ENCODE data around the gene CCDC24. TPM values are rescaled to one million over a fixed set of nuclear protein-coding genes. Genes with fewer than 3 reads are reported as not detected.
A peak's percentile ranks its signal among the peaks of the same experiment; 100 is the strongest.

CCDC24 gene
- total RNA-seq, 4 donors from 2014 or later, result 3.1 to 10.6 (median 7.0) TPM; not detected in 1

- intact Hi-C loops (cut with DNase I; ENCODE audit: low total_unique reads), result no loop called here
- TF ChIP-seq CTCF (IDR thresholded peaks at IDR 0.05) (peak in 3 of 4 experiments; percentile 1 to 36 (median 9)), POLR2A (IDR thresholded peaks at IDR 0.05) (no peak)
- no peaks in the 10 kb centered on the region for H3K27me3 ChIP-seq
- no peaks in the 10 kb centered on the region for H3K9me3 ChIP-seq
- peaks cover 0 to 17% of the 10 kb centered on the region in 2 donors for H3K4me1 ChIP-seq
- H3K36me3 ChIP-seq, result no peaks in the 10 kb centered on the region
- peak overlapping the region; percentile 64 to 84 for H3K4me3 ChIP-seq
- H3K27ac ChIP-seq, result peak overlapping the region; percentile 90 to 94
- peak; percentile 45 to 57 for DNase-seq
Measured at GRCh38 chr1:44030605-44031251, 39.3 kb downstream of the CCDC24 start.

- no peaks in the 10 kb centered on the region for H3K36me3 ChIP-seq
- peak within 1 kb of the TSS; percentile 64 to 84 for H3K4me3 ChIP-seq
- H3K9me3 ChIP-seq, result no peaks in the 10 kb centered on the region
- DNase-seq, result peak; percentile 83 to 87
- H3K27me3 ChIP-seq, result no peaks in the 10 kb centered on the region
- peak within 1 kb of the TSS; percentile 90 to 94 for H3K27ac ChIP-seq
- peaks cover 0 to 17% of the 10 kb centered on the region in 2 donors for H3K4me1 ChIP-seq
- TF ChIP-seq POLR2A (IDR thresholded peaks at IDR 0.05) (peak; percentile 14 to 34), CTCF (IDR thresholded peaks at IDR 0.05) (no peak)
- intact Hi-C loops (cut with DNase I; ENCODE audit: low total_unique reads), result no loop called here
Measured at GRCh38 chr1:44031252-44032169, 40.1 kb downstream of the CCDC24 start, which contains the start of gene SLC6A9. TSS of gene SLC6A9 (minus strand) at chr1:44031462. CDS start at chr1:44024277, 7,185 bp downstream.

DNA sequence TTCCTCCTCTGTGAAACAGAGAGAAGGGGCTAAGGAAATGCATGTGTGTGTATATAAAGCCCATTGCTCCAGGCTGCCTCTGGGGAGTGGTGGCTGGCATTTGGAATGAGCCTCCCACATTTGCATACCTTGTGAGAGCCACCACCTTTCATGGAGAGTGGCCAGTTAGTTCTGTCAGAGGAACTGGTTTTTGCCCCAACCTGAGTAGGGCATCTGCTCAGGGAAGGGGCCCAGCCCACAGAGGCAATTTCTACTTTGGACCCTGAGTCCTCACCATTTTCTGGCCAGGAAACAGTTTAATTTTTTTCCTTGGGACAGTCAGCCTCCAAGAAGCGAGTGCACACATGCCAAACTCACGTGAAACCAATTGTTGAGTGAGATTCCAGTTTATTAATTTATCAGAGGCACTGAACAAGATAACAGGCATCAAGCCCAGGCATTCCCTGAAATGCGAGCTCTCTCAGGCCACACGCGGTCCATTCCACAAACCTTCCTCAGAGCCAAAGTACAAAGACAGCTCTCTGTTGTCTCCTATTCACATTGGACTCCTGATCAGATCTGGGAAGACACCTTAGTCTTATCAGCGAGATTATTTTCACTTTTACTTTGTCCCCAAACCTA lies 40.9 kb downstream of the CCDC24 start:
- intact Hi-C loops (cut with DNase I; ENCODE audit: low total_unique reads), result no loop called here
- Histone ChIP-seq H3K27ac (peak overlapping the region; percentile 90 to 94), H3K36me3 (no peaks in the 10 kb centered on the region), H3K4me1 (peaks cover 0 to 17% of the 10 kb centered on the region in 2 donors), H3K27me3 (no peaks in the 10 kb centered on the region), H3K4me3 (no peak overlapping the region), H3K9me3 (no peaks in the 10 kb centered on the region)
- no peak for TF ChIP-seq POLR2A (IDR thresholded peaks at IDR 0.05)
- TF ChIP-seq CTCF (IDR thresholded peaks at IDR 0.05), result no peak
- DNase-seq, result no peak

DNA sequence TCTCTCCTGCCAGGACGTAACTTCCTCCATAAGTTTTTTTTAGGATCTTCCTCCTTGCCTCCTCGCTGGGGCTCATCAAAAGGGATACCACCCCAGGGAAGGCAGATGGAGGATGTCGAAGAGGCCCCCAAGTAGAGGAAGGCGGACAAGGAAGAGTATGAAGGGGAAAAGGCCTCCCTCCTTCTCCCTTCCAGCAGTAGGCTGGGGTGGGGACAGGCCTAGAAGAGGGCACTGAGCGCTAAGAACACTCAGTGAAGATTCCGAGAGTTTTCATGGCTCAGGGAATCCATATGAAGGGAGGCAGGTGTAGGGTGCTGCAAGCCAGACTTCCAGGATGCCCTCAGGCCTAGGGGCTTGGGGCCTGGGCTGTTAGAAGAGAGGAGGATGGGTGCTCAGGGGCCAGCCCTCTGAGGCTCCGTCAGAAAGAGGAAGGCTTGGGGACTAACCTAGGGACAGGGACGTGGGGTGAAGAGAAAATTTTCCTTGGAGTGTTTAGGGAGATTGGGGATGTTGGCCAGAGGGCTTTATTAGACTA lies 41.7 kb downstream of the CCDC24 start:
- no peak for TF ChIP-seq POLR2A (IDR thresholded peaks at IDR 0.05)
- no peak for TF ChIP-seq CTCF (IDR thresholded peaks at IDR 0.05)
- no peak for DNase-seq
- no peaks in the 10 kb centered on the region for H3K36me3 ChIP-seq
- H3K9me3 ChIP-seq, result no peaks in the 10 kb centered on the region
- peaks cover 0 to 17% of the 10 kb centered on the region in 2 donors for H3K4me1 ChIP-seq
- peak overlapping the region; percentile 26 to 94 for H3K27ac ChIP-seq
- intact Hi-C loops (cut with DNase I; ENCODE audit: low total_unique reads), result no loop called here
- H3K27me3 ChIP-seq, result no peaks in the 10 kb centered on the region
- H3K4me3 ChIP-seq, result no peak overlapping the region
